Inflammatory macrophage treated with lipopolysaccharide for 1 hour (primary cell): ENCODE results near the gene LDB2.
"Not testable (repeated sequence)": the region's sequence is repeated elsewhere in the genome, so short reads cannot be mapped to it uniquely, and the experiment has no call there.

Experiments used
- DNase-seq, 2 donors: peaks; one replicate each; pipeline ENCODE4 v3.0.0-alpha.2; 2020 to 2022

Gene LDB2

GRCh38 chr4:16590797-16591196 lies 307.6 kb downstream of the LDB2 start:
- DNase-seq: no peak

GRCh38 chr4:16588651-16589050 lies 309.8 kb downstream of the LDB2 start:
- DNase-seq: no peak

DNA sequence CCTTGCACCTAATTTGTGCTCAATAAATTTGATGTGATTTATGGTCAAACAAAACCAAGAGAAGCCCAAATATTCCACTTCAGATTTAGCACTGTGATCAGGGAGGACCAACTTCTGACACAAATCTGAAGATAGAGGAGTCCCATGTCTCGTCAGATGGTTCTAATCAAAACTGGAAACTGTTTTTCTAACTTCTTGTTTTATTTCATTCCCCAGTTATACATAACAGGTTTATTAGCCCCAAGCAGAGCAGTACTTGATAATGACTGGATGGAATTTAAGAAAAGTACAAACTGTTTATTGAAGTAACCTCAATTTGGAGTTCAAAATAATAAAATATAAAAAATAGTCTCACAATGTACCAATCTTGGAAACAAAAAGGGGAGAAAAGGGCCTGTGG lies 310.3 kb downstream of the LDB2 start:
- DNase-seq: no peak

- no peak for DNase-seq
Observed at GRCh38 chr4:16585053-16585452, 313.4 kb downstream of the LDB2 start.

DNA sequence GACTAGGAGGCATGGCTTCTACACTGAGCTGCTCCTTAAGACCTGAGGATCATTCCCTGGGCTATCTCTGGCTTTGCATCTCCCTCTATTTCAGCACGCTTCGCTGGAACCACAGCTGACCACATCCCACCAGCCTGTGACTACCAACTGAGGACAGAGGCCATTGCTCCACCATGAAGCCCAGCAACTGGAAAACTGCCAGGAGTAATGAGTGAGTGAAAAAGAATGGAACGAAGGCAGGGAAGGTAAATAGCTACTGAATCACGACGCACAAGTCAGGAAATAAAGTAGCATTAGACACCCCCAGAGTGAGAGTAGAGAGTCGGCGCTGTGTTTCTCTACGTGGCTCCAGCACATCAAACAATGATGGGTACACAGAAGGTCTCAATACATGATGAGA lies 314.7 kb downstream of the LDB2 start:
- no peak for DNase-seq

GRCh38 chr4:16582526-16582925 lies 315.9 kb downstream of the LDB2 start:
- DNase-seq: no peak

DNA sequence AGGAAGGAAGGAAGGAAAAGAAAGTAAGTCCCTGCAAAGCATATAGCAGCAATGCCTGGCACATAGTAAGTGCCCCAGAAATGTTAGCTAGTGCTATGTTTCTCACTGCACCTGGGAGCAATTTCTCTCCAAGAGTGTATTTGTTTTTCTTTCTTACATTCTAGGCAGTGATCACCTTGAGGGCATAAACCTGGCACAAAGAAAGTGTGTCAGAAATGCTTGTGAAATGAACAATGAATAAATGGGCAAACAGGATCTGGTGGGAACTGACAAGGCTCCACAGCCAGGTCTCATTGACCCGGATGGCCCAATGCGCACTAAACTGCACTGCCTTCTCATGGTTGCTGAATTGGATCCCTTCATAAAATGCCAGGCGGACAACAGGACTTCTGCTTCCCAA lies 316.4 kb downstream of the LDB2 start:
- DNase-seq: no peak

- DNase-seq: no peak
Observed at GRCh38 chr4:16581117-16581516, 317.3 kb downstream of the LDB2 start.

- DNase-seq: no peak
Observed at GRCh38 chr4:16580514-16580913, 317.9 kb downstream of the LDB2 start.

DNA sequence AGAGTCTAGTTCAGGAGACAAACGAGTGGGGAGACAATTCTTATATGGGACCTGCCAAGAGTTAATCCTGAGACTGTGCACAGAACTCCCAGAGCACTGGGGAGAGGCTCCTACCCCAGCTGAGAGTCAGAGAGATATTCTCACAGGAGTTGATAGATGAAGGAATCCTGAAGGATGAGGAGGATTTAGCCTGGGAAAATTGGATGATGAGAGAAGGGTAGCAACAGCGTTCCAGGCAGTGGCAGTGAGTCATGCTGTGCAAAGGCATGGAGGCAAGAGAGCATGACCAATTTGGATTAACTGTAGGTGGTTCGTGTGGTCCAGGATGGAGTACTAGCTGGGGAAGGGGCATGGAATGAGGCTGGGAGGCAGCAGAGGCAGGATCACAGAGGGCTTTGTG lies 318.6 kb downstream of the LDB2 start:
- no peak for DNase-seq

DNA sequence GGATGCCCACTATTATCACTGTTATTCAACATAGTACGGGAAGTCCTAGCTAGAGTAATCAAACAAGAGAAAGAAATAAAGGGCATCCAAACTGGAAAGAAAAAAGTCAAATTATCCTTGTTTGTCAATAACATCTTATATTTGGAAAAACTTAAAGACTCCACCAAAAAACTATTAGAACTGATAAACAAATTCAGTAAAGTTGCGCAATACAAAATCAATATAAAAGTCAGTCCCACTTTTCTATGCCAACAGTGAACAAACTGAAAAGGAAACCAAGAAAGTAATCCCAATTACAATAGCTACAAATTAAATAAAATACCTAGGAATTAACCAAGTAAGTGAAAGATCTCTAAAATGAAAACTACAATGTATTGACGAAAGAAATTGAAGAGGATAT lies 321.3 kb downstream of the LDB2 start:
- DNase-seq: no peak

- no peak for DNase-seq
Observed at GRCh38 chr4:16574981-16575380, 323.5 kb downstream of the LDB2 start.

- no peak for DNase-seq
Observed at GRCh38 chr4:16573739-16574138, 324.7 kb downstream of the LDB2 start.

- DNase-seq: no peak
Observed at GRCh38 chr4:16573206-16573605, 325.2 kb downstream of the LDB2 start.

DNA sequence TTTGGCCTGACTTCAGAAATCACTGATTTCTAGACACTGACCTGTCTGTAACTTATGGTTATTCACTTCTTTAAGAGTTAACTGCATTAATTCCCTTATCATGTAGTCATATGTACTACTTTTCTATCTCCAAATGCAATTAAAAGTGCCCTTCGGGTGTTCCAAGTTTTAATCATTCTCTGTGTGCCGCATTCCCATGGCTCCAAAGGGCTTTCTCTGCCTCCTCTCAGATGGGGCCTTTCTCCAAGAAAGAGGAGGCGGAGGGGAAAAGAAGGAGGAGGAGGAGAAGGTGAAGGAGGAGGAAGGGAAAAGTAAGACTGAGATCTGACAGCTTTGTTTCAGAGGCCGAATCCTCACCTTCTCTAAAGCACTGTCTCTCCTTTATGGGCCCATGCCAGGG lies 325.8 kb downstream of the LDB2 start:
- DNase-seq: no peak

DNA sequence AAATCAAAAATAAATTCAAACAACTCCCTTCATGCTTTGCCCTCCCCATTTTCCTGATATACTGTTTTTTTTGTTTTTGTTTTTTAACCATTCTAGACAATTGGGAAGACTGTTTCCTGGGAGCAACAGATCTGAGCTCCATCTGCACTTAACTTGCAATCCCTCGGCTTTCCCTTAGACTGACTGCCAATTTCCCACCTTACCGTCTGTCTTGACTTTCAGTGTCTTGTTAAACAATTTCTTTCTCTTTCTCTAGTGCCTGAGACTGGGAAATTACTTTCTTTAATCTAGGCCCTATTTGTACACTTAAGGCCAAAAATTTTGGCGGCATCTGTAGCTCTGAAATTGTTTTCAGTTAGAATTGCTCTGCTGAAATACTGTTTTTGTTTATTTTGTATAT lies 326.3 kb downstream of the LDB2 start:
- no peak for DNase-seq

DNA sequence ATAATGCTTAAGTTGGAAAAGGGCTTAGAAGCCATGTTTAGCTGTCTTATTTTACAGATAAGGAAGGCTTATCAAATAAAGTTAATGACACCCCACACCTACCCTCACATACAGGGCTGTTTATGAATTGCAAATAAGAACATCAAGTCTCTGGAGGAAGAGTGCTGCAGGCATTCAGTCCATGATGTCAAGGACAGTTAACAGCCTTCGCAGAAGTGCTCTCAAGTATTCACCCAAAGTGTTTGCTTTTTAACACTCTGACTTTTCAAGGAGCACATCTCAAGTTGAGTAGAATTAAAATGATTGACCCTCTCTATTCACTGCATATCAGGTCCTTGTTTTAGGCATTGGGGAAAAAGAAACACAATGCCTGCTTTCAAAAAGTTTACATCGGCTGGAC lies 328.7 kb downstream of the LDB2 start:
- no peak for DNase-seq

DNA sequence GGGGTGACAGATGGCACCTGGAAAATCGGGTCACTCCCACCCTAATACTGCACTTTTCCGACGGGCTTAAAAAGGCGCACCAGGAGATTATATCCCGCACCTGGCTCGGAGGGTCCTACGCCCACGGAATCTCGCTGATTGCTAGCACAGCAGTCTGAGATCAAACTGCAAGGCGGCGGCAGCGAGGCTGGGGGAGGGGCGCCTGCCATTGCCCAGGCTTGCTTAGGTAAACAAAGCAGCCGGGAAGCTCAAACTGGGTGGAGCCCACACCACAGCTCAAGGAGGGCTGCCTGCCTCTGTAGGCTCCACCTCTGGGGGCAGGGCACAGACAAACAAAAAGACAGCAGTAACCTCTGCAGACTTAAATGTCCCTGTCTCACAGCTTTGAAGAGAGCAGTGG lies 341.1 kb downstream of the LDB2 start:
- DNase-seq: not testable (repeated sequence)

DNA sequence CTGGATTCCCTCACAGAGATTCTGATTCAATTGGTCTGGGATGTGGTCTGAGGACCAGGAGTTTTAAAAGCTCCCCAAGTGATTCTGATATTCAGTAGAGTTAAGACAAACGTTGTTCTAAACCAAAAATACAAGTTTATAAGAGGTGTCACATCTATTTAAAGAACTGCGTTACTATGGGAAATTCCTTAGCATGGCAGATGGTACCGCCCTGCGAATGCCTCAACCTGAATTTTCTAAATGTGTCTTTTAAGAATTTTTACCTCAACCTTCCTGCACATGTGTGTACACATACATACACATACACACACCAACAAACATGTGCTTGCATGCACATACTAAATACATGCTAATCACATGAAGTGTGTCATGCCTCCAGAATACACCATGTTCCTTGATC lies 343.3 kb downstream of the LDB2 start:
- no peak for DNase-seq

- no peak for DNase-seq
Observed at GRCh38 chr4:16550531-16550930, 347.9 kb downstream of the LDB2 start.

DNA sequence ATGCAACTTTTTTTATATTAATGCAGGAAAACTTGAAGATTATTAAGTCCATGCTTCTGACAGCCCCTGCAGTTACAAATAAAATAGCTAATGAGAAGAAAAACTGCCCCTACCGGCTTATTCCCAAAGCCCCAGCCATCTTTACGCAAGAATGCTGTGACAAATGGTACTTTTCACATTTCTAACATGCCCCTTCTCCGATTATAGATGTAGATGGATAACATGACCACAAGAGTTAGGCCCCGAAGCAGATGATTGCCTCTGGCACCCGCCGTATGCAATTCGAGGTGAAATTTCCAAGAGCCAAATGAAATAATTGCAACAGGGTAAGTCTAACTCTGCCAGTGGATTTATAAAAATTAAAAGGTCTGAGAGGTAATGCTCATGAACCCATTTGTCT lies 352.8 kb downstream of the LDB2 start:
- no peak for DNase-seq

GRCh38 chr4:16544869-16545268 lies 353.6 kb downstream of the LDB2 start:
- DNase-seq: no peak

GRCh38 chr4:16544251-16544721 lies 354.2 kb downstream of the LDB2 start:
- no peak for DNase-seq

DNA sequence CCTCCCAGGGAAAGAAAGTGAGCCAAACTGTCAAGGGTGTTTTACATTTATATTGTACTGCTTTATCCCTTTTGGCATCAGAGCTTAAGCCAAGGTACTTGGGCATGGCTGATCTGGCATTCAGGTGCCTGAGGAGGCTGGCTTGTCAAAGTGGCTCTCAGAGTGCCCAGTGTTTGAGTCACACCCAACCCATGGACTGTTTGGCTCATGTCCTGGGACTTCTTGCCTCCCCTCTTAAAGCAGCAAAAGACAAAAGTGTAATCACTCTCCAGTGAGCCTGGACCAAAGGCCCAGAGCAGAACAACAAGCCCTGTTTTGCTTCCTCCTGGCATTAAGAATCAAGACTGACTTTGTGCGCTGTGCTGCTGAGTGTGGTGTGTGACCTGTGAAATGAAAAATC lies 360.5 kb downstream of the LDB2 start:
- DNase-seq: no peak

- DNase-seq: peak in 1 of 2 donors; percentile 3
Observed at GRCh38 chr4:16532240-16532970, 366.0 kb downstream of the LDB2 start.
